H1 (cell line): ENCODE measurements around the gene F11R. TPM values are rescaled to one million over a fixed set of nuclear protein-coding genes. Genes with fewer than 3 reads are reported as not detected.

Experiments used
- TEAD4 ChIP-seq: IDR thresholded peaks from 2 replicates; pipeline ENCODE4 v1.6.1; 2012; ENCODE audit warnings: low read depth, low read length, inconsistent platforms, mixed read lengths
- polyA plus RNA-seq, 7 experiments: library from polyadenylated mRNA; depleted of rRNA in 3 of 7; stranded (reverse) in 5 of 7; unstranded in 2 of 7; fragments of >200 nt in 5 of 7; fragments of 200-250 nt in 2 of 7; gene quantifications; 1 replicate in 5 of 7; 2 replicates in 1 of 7; 4 replicates in 1 of 7; pipeline versions ENCODE4 v1.2.1 to v1.2.3, GENCODE V29; 2011 to 2013; ENCODE audit warnings: missing spikeins in 2 of 7, mixed read lengths in 2 of 7
- total RNA-seq: library from RNA; stranded (reverse); fragmentation: NEBNext Ultra II Directional; extraction: Animal tissue kit (Norgen Biotek cat#: 25700); gene quantifications from 2 replicates; pipeline ENCODE4 v1.2.1, GENCODE V29; 2021

The F11R gene
- total and polyA plus RNA-seq, 2 of the 8 experiments (the other 6 are each of a cell fraction or from before 2014, with no cell fraction given): 159 to 200 TPM

DNA sequence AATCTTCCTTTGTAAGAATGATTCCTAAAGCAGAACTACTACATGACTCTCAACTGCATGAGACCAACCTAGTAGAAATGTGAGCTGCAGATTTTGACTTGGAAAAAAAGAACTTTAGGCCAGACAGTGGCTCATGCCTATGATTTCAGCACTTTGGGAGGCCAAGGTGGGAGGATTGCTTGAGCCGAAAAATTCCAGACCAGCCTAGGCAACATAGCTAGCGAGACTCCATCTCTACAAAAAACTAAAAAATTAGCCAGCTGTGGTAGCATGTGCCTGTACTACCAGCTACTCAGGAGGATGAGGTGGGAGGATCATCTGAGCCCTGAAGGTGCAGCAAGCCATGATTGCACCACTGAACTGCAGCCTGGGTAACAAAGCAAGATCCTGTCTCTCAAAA lies 41.7 kb downstream of the F11R start (continued):
- TF ChIP-seq TEAD4: no peak
